ENCODE results near the gene DTX4. TPM values are rescaled to one million over a fixed set of nuclear protein-coding genes. Genes with fewer than 3 reads are reported as not detected.

DTX4 gene
- total RNA-seq, 1 experiment from 2014 or later = 0.95 TPM

DNA sequence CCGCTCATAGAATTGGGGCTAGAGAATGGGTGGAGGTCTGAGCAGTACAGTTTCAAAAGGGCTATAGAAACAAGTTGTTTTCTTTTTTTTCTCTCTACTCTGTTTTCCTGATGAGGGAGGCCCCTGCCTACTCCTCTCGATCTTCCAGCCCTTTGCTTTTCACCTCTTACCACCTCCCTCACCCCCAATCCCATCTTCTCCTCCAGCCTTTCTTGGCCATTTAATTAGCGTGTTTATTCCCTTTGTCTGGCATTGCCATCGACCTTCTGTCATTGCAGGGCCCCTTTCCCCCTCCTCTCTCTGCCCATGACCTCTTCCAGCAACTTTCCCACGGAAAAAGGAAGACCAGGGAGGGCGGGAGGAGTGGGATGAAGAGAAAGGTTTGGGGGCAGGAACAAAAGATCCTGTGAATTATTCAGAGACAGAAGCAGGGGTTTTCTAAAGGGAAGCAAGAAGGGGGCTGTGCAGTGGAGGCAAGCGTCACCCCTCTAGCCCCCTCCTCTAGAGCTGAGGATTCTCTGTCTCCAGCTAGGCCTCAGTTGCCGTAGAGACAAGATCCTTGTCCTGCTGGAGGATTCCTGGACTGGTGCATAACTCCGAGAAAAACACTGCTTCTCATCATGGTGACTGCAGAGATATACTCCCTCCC, 12.9 kb downstream of the DTX4 start:
- in situ Hi-C loops (cut with HindIII; ENCODE audit: low pct_unique_long_range_greater_than_20kb, low sequenced_read_pairs) = no loop called here
- no peak for DNase-seq (ENCODE audit: low read depth, low spot score)

- in situ Hi-C loops (cut with HindIII; ENCODE audit: low pct_unique_long_range_greater_than_20kb, low sequenced_read_pairs) = no loop called here
- no peak for DNase-seq (ENCODE audit: low read depth, low spot score)
These were observed 13.5 kb downstream of the DTX4 start for GRCh38 chr11:59185386-59185945.

- in situ Hi-C loops (cut with HindIII; ENCODE audit: low pct_unique_long_range_greater_than_20kb, low sequenced_read_pairs) = no loop called here
- DNase-seq (ENCODE audit: low read depth, low spot score) = peak; percentile 76
These were observed 14.2 kb downstream of the DTX4 start for GRCh38 chr11:59186130-59186594.

DNA sequence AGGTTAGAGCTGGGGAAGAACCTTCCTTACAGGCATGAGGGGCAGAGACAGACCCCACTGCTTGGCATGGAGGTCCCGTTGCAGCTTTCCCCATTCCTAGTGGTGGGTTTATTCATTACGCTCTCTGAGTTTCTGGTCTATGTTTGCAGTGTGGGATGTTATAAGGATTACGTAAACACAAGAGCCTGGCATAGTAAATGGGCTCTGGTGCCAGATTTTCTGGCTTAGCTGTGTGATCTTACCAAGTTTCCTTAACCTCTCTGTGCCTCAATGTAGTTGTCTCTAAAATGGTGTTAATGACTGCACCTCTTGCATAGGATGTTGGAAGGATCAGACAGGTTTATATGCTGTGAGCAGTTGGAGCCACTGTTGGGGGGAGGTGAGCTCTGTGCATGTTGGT, 15.1 kb downstream of the DTX4 start:
- in situ Hi-C loops (cut with HindIII; ENCODE audit: low pct_unique_long_range_greater_than_20kb, low sequenced_read_pairs) = no loop called here
- no peak for DNase-seq (ENCODE audit: low read depth, low spot score)

DNA sequence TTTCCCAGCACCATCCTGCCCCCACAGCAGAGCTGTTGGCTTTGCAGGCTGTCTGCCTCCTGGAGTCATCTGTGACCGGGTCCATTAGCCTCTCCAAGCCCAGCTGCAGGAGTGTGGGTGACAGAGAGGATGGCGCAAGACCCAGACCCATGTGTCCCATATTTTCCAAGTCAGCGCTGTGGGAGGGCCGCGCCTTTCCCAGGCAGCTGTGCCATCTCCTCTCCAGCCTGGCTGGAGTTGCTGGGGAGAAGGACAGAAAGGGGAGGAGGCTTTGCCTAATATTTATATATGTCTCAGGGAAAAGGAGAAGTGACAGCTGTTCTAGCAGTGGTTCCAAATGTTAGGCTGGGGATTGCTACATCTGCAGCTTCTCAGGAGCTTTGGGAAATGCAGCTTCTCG, 15.7 kb downstream of the DTX4 start:
- DNase-seq (ENCODE audit: low read depth, low spot score) = no peak
- in situ Hi-C loops (cut with HindIII; ENCODE audit: low pct_unique_long_range_greater_than_20kb, low sequenced_read_pairs) = no loop called here

DNA sequence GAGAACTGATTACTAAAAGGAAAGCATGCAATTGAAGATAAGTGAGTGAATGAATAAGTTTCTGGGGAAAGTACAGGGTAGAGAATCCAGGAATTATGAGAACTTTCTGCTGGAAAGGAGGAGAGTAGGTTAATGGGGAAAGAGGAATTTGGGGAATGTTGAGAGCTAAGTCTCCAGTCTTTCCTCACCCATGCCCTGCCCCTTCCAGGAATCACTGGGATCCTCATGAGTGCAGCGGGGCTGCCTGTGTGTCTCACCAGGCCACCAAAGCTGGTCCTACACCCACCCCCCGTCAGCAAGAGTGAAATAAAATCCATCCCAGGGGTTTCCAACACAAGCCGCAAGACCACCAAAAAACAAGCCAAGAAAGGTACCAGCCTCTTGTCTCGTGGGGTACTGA, 17.0 kb downstream of the DTX4 start:
- no peak for DNase-seq (ENCODE audit: low read depth, low spot score)

GRCh38 chr11:59189986-59190385, 18.1 kb downstream of the DTX4 start:
- no peak for DNase-seq (ENCODE audit: low read depth, low spot score)
- in situ Hi-C loops (cut with HindIII; ENCODE audit: low pct_unique_long_range_greater_than_20kb, low sequenced_read_pairs) = no loop called here

More for the DNA sequence above, 17.0 kb downstream of the DTX4 start:
- in situ Hi-C loops (cut with HindIII; ENCODE audit: low pct_unique_long_range_greater_than_20kb, low sequenced_read_pairs) = no loop called here

DNA sequence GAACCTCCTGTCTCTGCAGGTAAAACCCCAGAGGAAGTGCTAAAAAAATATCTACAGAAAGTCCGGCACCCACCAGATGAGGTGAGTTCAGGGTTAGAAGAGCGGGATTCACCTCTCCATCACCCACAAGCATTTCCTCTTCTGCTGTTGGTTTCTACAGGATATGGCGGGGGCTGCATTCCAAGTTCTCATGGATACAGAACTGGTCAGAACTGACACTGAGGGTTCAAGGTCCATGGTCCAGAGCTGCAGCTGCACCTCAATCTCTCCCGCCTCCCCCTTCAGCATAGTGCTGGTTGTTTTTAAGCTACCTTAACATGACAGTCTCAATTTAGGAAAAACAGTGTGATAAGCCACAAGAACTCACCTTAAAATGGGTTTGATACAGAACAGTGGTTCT, 19.2 kb downstream of the DTX4 start:
- in situ Hi-C loops (cut with HindIII; ENCODE audit: low pct_unique_long_range_greater_than_20kb, low sequenced_read_pairs) = no loop called here
- no peak for DNase-seq (ENCODE audit: low read depth, low spot score)

DNA sequence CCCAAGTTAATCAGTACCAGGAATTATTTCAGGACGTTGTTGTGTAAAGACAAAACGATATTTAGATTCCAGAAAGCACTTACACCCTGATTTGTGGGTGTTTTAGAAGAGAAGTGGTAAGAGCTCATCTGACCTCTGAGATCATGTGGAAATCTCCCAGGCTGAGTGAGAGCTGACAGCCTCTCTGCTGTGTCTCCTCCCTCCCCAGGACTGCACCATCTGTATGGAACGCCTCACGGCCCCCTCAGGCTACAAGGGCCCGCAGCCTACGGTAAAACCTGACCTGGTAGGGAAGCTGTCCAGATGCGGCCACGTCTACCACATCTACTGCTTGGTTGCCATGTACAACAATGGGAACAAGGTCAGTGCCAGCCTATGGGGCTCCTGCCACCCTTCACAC, 20.0 kb downstream of the DTX4 start:
- in situ Hi-C loops (cut with HindIII; ENCODE audit: low pct_unique_long_range_greater_than_20kb, low sequenced_read_pairs) = no loop called here
- DNase-seq (ENCODE audit: low read depth, low spot score) = no peak

GRCh38 chr11:59192446-59193020, 20.6 kb downstream of the DTX4 start:
- in situ Hi-C loops (cut with HindIII; ENCODE audit: low pct_unique_long_range_greater_than_20kb, low sequenced_read_pairs) = no loop called here
- no peak for DNase-seq (ENCODE audit: low read depth, low spot score)

- in situ Hi-C loops (cut with HindIII; ENCODE audit: low pct_unique_long_range_greater_than_20kb, low sequenced_read_pairs) = no loop called here
These were observed 21.7 kb downstream of the DTX4 start for GRCh38 chr11:59193587-59194130.

DNA sequence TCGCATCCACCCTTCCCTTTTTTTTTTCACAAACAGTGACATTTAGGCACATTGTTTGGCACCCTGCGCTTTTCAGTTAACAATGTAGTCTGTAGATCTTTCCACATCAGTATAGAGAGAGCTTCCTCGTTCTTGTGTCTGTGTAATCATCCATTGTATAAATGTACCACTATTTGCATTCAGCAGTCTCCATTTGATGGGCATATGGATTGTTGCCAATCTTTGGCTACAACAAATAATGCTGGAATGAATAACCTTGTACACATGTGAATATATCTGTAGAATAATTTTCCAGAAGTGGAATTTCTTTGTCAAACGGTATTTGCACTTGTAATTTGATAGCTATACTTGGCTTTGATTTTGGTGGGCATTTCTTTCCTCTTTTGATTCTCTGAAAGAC, 23.7 kb downstream of the DTX4 start:
- DNase-seq (ENCODE audit: low read depth, low spot score) = no peak

More at GRCh38 chr11:59193587-59194130, 21.7 kb downstream of the DTX4 start:
- no peak for DNase-seq (ENCODE audit: low read depth, low spot score)

DNA sequence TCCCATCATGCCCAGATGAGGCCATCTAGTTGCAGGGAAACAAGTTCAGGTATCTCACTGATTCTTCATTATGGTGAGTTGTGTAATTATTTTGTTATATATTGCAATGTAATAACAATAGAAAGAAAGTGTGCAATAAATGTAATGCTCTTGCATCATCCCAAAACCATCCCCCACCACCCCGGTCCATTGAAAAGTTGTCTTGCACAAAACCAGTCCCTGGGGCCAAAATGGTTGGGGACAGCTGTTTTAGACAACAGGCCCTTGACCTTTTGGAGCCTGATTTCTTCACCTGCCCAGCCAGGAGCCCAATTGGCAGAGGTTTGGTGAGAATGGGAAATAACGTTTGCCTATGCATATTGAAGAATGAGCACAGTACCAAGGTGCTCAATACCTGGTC, 24.8 kb downstream of the DTX4 start:
- in situ Hi-C loops (cut with HindIII; ENCODE audit: low pct_unique_long_range_greater_than_20kb, low sequenced_read_pairs) = no loop called here
- DNase-seq (ENCODE audit: low read depth, low spot score) = no peak

More for the DNA sequence above, 23.7 kb downstream of the DTX4 start:
- in situ Hi-C loops (cut with HindIII; ENCODE audit: low pct_unique_long_range_greater_than_20kb, low sequenced_read_pairs) = no loop called here

GRCh38 chr11:59197991-59198390, 26.1 kb downstream of the DTX4 start:
- no peak for DNase-seq (ENCODE audit: low read depth, low spot score)
- in situ Hi-C loops (cut with HindIII; ENCODE audit: low pct_unique_long_range_greater_than_20kb, low sequenced_read_pairs) = no loop called here

DNA sequence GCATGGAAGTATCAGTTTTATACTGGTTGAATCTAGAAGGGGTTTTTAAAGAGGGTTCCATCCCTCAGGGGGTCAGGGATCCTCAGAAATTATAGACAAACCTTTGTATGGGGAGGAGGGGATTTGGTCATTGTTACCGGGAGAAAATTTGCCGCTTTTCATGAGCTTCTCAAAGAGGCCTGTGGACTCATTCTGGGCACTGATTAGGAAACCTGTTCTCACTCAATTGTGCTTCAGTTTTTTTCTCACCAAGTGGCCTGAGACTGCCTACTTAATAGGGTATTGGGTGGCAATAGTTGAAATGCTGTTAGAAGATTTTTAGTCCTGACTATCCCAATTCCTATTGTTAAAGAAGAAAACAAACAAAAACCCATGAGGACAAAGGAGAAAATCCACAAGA, 26.8 kb downstream of the DTX4 start:
- no peak for DNase-seq (ENCODE audit: low read depth, low spot score)
- in situ Hi-C loops (cut with HindIII; ENCODE audit: low pct_unique_long_range_greater_than_20kb, low sequenced_read_pairs) = no loop called here

- DNase-seq (ENCODE audit: low read depth, low spot score) = no peak
- in situ Hi-C loops (cut with HindIII; ENCODE audit: low pct_unique_long_range_greater_than_20kb, low sequenced_read_pairs) = no loop called here
These were observed 27.9 kb downstream of the DTX4 start for GRCh38 chr11:59199546-59200422.

DNA sequence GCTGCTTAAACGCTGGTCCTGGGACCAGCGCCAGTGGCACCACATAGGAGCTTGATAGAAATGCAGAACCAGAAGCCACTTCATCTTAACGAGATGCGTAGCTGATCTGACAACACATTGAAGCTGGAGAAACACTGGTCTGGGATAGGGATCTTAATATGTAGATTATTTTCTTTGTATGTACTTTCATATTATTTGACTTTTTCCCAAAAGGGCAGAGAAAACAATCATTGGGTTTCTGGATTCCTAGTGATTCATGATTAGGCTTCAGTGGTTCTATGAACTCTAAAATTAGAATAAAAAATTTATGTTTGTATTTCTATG, 28.5 kb downstream of the DTX4 start:
- in situ Hi-C loops (cut with HindIII; ENCODE audit: low pct_unique_long_range_greater_than_20kb, low sequenced_read_pairs) = no loop called here
- DNase-seq (ENCODE audit: low read depth, low spot score) = no peak

DNA sequence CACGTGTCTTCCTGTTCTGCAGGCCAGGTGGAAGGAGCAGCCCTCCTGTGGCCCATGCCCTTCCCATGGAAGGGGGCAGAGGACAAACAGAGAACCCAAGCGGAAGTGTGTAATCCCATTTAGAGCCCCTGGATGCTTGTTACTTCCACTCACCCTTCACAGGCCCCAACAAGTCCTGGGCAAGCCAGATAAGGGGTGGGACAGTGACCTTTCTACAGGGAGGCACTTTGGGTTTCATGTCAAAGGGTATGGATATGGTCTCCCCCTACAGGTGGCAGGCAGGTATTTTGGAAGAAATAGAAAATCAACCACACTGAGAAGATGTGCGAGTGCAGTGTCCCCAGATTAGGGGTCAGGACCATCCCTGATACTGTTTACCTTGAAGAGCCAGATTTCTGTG, 29.4 kb downstream of the DTX4 start:
- no peak for DNase-seq (ENCODE audit: low read depth, low spot score)
- in situ Hi-C loops (cut with HindIII; ENCODE audit: low pct_unique_long_range_greater_than_20kb, low sequenced_read_pairs) = no loop called here
